ENCODE data around the gene TEX2. TPM values are rescaled to one million over a fixed set of nuclear protein-coding genes. Genes with fewer than 3 reads are reported as not detected.

TEX2 gene
- total and polyA plus RNA-seq, 2 donors (not counting 1 experiment from before 2014, with no cell fraction given) = 4.0 to 7.6 TPM

DNA sequence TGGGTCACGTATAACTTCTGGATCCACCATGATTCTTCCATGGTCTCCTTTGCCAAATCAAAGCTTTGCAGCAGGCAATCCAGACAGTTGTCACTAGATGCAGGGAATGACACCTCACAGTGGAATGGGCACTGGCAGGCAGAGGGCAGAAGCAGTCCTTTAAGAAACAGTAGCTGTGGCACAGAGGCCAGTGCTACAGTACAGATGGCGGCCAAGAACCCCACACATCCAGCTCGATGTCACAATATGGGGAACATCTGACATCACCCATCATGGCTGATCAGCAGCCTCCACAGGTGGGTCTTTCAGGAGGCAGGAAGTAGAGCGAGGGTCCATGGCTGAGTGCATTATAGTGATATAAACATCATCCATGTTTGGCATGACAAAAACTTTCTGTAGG lies 114.4 kb downstream of the TEX2 start:
- no peak for DNase-seq
- POLR2A ChIA-PET = interaction anchor here (0.6 kb wide), 1 partner anchor 130 kb away, joined by 8 read pairs; no protein-coding TSS in a partner anchor

DNA sequence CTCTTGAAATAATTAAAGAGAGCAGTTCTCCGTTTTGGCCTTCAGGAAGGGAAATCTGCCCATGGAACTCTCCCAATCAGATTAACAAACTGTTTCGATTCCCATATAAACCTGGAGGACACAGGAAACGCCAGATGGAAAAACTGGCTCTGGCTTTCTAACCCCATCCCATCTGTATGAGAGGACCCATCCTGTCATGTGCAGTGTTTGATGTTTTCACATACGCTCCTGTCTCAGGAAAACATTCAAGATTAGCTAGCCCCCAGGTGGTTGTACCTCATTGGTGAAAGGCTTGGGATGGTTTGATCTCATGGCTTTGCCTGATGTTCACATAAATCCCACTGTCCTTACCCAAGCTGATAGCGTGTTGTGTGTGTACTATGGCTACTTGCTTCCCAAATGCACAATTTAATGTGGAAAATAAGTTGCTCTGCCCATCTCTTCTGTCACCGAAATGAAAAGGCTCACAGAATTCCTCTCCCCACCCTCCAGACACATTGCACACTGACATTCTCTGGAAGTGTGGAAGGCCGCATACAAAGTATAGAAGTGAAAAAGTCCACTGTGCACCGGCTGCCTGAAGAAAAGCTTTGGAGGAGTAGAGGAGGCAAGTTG lies 114.9 kb downstream of the TEX2 start:
- intact Hi-C loops (cut with micrococcal nuclease) = loop anchor here (5.0 to 10.0 kb wide), 2 partner anchors 267 to 376 kb away; partner anchors contain the start of genes CCDC47 and DDX42
- POLR2A ChIA-PET = interaction anchor here (1.5 kb wide), 1 partner anchor 20 kb away, joined by 4 read pairs; no protein-coding TSS in a partner anchor
- H3K9ac ChIP-seq (ENCODE audit: low read length) = no peak overlapping the region
- Mint-ChIP-seq H3K4me1 (peaks cover 15% of the 10 kb centered on the region), H3K9me3 (ENCODE audit: insufficient read depth) (no peaks in the 10 kb centered on the region), H3K4me3 (no peak overlapping the region), H3K27ac (no peak overlapping the region), H3K27me3 (no peaks in the 10 kb centered on the region)
- H3K27ac ChIP-seq (ENCODE audit: low read length in 2 of 2) = no peak overlapping the region
- H3K4me2 ChIP-seq (replicated peaks; ENCODE audit: low read depth, low read length, poor library complexity, severe bottlenecking) = no peak overlapping the region
- H3K79me2 ChIP-seq (ENCODE audit: control insufficient read depth, insufficient read depth, low read length) = peaks cover 14% of the 10 kb centered on the region
- TF ChIP-seq, protein P1, sequence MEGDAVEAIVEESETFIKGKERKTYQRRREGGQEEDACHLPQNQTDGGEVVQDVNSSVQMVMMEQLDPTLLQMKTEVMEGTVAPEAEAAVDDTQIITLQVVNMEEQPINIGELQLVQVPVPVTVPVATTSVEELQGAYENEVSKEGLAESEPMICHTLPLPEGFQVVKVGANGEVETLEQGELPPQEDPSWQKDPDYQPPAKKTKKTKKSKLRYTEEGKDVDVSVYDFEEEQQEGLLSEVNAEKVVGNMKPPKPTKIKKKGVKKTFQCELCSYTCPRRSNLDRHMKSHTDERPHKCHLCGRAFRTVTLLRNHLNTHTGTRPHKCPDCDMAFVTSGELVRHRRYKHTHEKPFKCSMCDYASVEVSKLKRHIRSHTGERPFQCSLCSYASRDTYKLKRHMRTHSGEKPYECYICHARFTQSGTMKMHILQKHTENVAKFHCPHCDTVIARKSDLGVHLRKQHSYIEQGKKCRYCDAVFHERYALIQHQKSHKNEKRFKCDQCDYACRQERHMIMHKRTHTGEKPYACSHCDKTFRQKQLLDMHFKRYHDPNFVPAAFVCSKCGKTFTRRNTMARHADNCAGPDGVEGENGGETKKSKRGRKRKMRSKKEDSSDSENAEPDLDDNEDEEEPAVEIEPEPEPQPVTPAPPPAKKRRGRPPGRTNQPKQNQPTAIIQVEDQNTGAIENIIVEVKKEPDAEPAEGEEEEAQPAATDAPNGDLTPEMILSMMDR (IDR thresholded peaks at IDR 0.05) = no peak
- no peak for TF ChIP-seq EZH2 (IDR thresholded peaks at IDR 0.05; ENCODE audit: borderline replicate concordance, insufficient read depth, low read depth, low read length, poor library complexity, severe bottlenecking)
- ATAC-seq (ENCODE audit: low read depth) (no peak), DNase-seq (no peak)
- H2AFZ ChIP-seq (ENCODE audit: insufficient read depth, low read depth, low read length, poor library complexity, severe bottlenecking) = no peak overlapping the region
- 83% methylated on average over 4 of the region's 8 CpGs for WGBS (ENCODE audit: insufficient coverage)
- H3K36me3 ChIP-seq (replicated peaks in 1 of 2; ENCODE audit: control extremely low read depth in 1 of 2, control insufficient read depth in 1 of 2, extremely low read depth in 1 of 2, insufficient read depth in 2 of 2, low read length in 1 of 2) = peaks cover 1 to 3% of the 10 kb centered on the region in 2 experiments
- H3K4me3 ChIP-seq (ENCODE audit: control extremely low read depth in 1 of 5, extremely low read depth in 1 of 5, insufficient read depth in 1 of 5, low read depth in 2 of 5, low read length in 4 of 5) = no peak overlapping the region
- CTCF ChIA-PET = interaction anchor here (1.0 to 6.0 kb wide), 3 partner anchors 14 to 260 kb away, joined by 3 to 51 read pairs (median 16); no protein-coding TSS in a partner anchor
- no peaks in the 10 kb centered on the region for H4K20me1 ChIP-seq (ENCODE audit: control insufficient read depth, insufficient read depth, low read length, poor library complexity, severe bottlenecking)
- H3K9me3 ChIP-seq (ENCODE audit: control extremely low read depth in 1 of 3, control insufficient read depth in 2 of 3, insufficient read depth in 1 of 3, low read length in 2 of 3) = no peaks in the 10 kb centered on the region
- H3K27me3 ChIP-seq (replicated peaks in 1 of 4; ENCODE audit: control extremely low read depth in 1 of 4, control insufficient read depth in 3 of 4, insufficient read depth in 4 of 4, low read length in 3 of 4) = no peaks in the 10 kb centered on the region
- peaks cover 14 to 18% of the 10 kb centered on the region in 2 donors for H3K4me1 ChIP-seq (ENCODE audit: control insufficient read depth in 2 of 2, insufficient read depth in 2 of 2, low read length in 2 of 2)

More for the DNA sequence above, 114.4 kb downstream of the TEX2 start:
- Histone ChIP-seq H3K4me2 (replicated peaks; ENCODE audit: low read depth, low read length, poor library complexity, severe bottlenecking) (no peak overlapping the region), H3K4me1 (ENCODE audit: control insufficient read depth in 2 of 2, insufficient read depth in 2 of 2, low read length in 2 of 2) (peaks cover 14 to 18% of the 10 kb centered on the region in 2 donors), H3K4me3 (ENCODE audit: control extremely low read depth in 1 of 5, extremely low read depth in 1 of 5, insufficient read depth in 1 of 5, low read depth in 2 of 5, low read length in 4 of 5) (no peak overlapping the region), H2AFZ (ENCODE audit: insufficient read depth, low read depth, low read length, poor library complexity, severe bottlenecking) (no peak overlapping the region), H4K20me1 (ENCODE audit: control insufficient read depth, insufficient read depth, low read length, poor library complexity, severe bottlenecking) (no peaks in the 10 kb centered on the region), H3K9ac (ENCODE audit: low read length) (no peak overlapping the region), H3K27me3 (replicated peaks in 1 of 4; ENCODE audit: control extremely low read depth in 1 of 4, control insufficient read depth in 3 of 4, insufficient read depth in 4 of 4, low read length in 3 of 4) (no peaks in the 10 kb centered on the region), H3K79me2 (ENCODE audit: control insufficient read depth, insufficient read depth, low read length) (peaks cover 14% of the 10 kb centered on the region), H3K9me3 (ENCODE audit: control extremely low read depth in 1 of 3, control insufficient read depth in 2 of 3, insufficient read depth in 1 of 3, low read length in 2 of 3) (no peaks in the 10 kb centered on the region), H3K36me3 (replicated peaks in 1 of 2; ENCODE audit: control extremely low read depth in 1 of 2, control insufficient read depth in 1 of 2, extremely low read depth in 1 of 2, insufficient read depth in 2 of 2, low read length in 1 of 2) (peaks cover 1 to 3% of the 10 kb centered on the region in 2 experiments), H3K27ac (ENCODE audit: low read length in 2 of 2) (no peak overlapping the region)
- intact Hi-C loops (cut with micrococcal nuclease) = loop anchor here (5.0 to 10.0 kb wide), 2 partner anchors 266 to 376 kb away; partner anchors contain the start of genes CCDC47 and DDX42
- Mint-ChIP-seq H3K4me3 (no peak overlapping the region), H3K4me1 (peaks cover 15% of the 10 kb centered on the region), H3K9me3 (ENCODE audit: insufficient read depth) (no peaks in the 10 kb centered on the region), H3K27me3 (no peaks in the 10 kb centered on the region), H3K27ac (no peak overlapping the region)
- CTCF ChIA-PET = interaction anchor here (0.6 to 6.0 kb wide), 5 partner anchors 15 to 261 kb away, joined by 3 to 51 read pairs (median 3); no protein-coding TSS in a partner anchor
- WGBS (ENCODE audit: insufficient coverage) = 100% methylated on average over 3 of the region's 4 CpGs
- ATAC-seq (ENCODE audit: low read depth) = no peak
- TF ChIP-seq, protein P1 (IDR thresholded peaks at IDR 0.05) = no peak
- no peak for TF ChIP-seq EZH2 (IDR thresholded peaks at IDR 0.05; ENCODE audit: borderline replicate concordance, insufficient read depth, low read depth, low read length, poor library complexity, severe bottlenecking)
